Osteocyte (in vitro differentiated cells): ENCODE measurements around the gene CASZ1. TPM values are rescaled to one million over a fixed set of nuclear protein-coding genes. Genes with fewer than 3 reads are reported as not detected.

Experiments used
- DNase-seq: peaks from one replicate; pipeline ENCODE4 v3.0.0; 2021; ENCODE audit warnings: mixed read lengths; ENCODE audit not compliant: unreplicated experiment; ENCODE audit errors: extremely low spot score
- H3K27ac Mint-ChIP-seq: one replicate; pipeline ENCODE4 v1.8.0; 2021; ENCODE audit warnings: mild to moderate bottlenecking, mixed read lengths; ENCODE audit not compliant: unreplicated experiment
- H3K27me3 Mint-ChIP-seq: one replicate; pipeline ENCODE4 v1.8.0; 2021; ENCODE audit warnings: mixed read lengths; ENCODE audit not compliant: unreplicated experiment
- H3K36me3 Mint-ChIP-seq: one replicate; pipeline ENCODE4 v1.8.0; 2021; ENCODE audit warnings: mixed read lengths; ENCODE audit not compliant: unreplicated experiment
- H3K4me1 Mint-ChIP-seq: one replicate; pipeline ENCODE4 v1.8.0; 2021; ENCODE audit warnings: mixed read lengths; ENCODE audit not compliant: unreplicated experiment
- H3K4me3 Mint-ChIP-seq: one replicate; pipeline ENCODE4 v1.8.0; 2021; ENCODE audit warnings: mild to moderate bottlenecking, moderate library complexity, mixed read lengths; ENCODE audit not compliant: unreplicated experiment
- H3K9me3 Mint-ChIP-seq: one replicate; pipeline ENCODE4 v1.8.0; 2021; ENCODE audit warnings: mixed read lengths; ENCODE audit not compliant: unreplicated experiment
- total RNA-seq: library from RNA; stranded (reverse); gene quantifications from 2 replicates; pipeline ENCODE4 v1.2.1, GENCODE V29; 2021
- TF ChIP-seq, protein P1 (sequence below): fragments of 200-600 bp; sonication (generic); IDR thresholded peaks from 2 replicates; pipeline ENCODE4 v1.5.0; 2021; ENCODE audit warnings: antibody characterized with exemption, mild to moderate bottlenecking, moderate library complexity

Gene CASZ1
- total RNA-seq, 1 donor from 2014 or later, result 1.2 TPM

DNA sequence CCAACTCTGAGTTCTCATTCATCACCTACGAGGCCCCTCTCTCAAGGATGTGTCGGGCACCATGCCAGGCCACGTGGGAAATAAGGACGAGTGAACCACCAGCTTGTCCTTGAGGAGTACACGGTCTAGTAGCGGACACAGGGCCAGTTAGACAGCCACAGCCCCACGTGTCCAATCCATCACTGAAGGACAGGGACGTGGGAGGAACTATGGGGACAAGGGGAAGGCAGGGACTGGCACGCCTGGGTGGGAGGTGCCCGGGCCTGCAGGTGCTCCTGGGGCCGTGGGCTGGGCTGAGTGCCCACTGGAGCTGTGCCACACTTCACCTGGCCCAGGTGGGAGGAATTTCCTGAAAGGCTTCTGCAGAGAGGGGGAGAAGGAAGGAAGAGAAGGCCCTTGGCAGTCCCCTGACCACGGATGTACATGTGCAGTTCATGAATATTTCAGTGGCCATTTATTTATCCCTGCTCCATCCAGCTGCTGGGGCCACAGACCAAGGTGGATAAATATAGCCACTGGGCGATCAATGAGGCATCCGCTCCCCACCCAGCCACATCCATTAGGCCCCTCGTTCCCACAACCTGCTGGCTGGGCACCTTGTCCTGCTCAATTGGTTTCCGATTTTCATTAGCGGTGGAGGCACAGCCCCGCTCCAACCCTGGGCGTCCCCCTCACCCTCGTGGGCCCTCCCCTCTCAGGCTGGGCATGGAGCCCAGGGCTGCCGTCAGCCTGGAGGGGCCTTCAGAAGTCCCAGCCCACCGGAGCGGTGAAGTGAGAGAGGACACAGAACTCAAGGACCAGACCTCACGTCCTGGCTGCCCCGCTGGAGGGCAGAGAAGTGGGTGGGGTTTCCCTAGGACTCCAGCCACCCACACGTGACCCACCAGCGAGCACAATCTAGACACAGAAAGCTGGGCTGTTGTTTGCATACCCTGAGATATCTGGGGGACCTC, 59.5 kb downstream of the CASZ1 start:
- DNase-seq, result no peak
- Mint-ChIP-seq H3K27ac (no peak overlapping the region), H3K4me3 (no peak overlapping the region), H3K4me1 (no peaks in the 10 kb centered on the region), H3K9me3 (no peaks in the 10 kb centered on the region), H3K36me3 (no peaks in the 10 kb centered on the region), H3K27me3 (peaks cover 15% of the 10 kb centered on the region)
- TF ChIP-seq, protein P1, sequence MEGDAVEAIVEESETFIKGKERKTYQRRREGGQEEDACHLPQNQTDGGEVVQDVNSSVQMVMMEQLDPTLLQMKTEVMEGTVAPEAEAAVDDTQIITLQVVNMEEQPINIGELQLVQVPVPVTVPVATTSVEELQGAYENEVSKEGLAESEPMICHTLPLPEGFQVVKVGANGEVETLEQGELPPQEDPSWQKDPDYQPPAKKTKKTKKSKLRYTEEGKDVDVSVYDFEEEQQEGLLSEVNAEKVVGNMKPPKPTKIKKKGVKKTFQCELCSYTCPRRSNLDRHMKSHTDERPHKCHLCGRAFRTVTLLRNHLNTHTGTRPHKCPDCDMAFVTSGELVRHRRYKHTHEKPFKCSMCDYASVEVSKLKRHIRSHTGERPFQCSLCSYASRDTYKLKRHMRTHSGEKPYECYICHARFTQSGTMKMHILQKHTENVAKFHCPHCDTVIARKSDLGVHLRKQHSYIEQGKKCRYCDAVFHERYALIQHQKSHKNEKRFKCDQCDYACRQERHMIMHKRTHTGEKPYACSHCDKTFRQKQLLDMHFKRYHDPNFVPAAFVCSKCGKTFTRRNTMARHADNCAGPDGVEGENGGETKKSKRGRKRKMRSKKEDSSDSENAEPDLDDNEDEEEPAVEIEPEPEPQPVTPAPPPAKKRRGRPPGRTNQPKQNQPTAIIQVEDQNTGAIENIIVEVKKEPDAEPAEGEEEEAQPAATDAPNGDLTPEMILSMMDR, result no peak

DNA sequence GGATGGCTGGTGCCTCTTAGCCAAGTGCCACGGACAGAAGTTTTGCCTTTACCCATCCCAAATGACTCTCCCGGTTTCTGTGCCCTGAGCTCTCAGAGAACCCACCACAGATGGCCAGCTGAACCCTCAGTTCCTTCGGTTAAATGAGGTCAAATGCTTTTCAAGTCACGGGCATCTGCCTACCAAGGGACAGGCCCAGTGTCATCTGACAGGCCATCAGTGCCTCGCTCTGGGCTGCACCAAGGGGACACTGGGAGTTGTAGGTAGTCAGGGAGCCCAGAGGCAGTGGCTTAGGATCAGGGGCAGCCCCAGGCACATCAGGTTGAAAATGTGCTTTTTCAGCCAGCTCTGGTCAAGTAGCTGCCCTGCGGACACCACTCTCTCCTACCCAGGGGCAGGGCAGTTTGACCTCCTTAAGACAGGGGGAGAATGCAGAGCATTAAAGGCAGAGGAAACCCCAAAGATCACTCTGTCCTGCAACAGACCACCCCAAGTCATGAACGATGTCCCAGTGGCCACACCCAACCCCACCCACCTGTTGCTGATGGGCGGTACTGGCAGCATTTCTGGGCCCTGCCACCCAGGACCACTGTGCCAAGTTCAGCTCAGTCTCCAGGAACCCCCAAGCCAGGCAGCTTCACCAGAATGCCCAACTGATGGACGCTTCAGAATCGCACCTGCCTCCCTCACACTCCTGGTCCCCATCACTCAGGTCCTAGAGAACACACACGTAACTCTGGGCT, 60.7 kb downstream of the CASZ1 start:
- H3K9me3 Mint-ChIP-seq, result no peaks in the 10 kb centered on the region
- no peak overlapping the region for H3K27ac Mint-ChIP-seq
- no peaks in the 10 kb centered on the region for H3K4me1 Mint-ChIP-seq
- DNase-seq, result no peak
- H3K27me3 Mint-ChIP-seq, result peaks cover 12% of the 10 kb centered on the region
- TF ChIP-seq, protein P1, result no peak
- H3K4me3 Mint-ChIP-seq, result no peak overlapping the region
- no peaks in the 10 kb centered on the region for H3K36me3 Mint-ChIP-seq

DNA sequence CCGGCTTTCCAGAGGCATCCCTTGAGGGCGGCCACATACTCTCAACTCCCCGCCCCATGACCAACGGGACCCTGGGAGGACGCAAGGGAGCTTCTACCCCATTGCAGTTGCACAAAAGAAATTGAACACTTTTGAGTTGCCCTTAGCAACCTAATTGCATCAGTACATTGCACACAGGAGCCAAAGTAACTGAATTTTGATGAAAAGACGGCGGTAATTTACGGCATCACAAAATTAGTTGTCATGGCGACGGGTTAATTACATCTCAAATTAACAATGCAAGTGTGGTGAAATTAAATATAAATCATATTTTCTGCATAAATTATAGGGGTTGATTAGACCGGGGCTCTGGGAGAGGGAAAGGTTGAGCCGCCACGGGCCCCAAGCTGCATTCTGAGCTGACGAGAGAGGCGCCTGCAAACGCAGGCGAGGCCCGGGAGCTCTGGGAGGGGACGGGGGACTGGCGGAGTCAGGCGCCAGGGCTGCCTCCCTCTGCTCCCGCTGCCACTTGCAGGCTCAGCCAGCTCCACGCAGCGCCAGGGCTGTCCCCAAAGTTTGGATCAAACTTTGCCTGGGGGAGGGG, 61.4 kb downstream of the CASZ1 start:
- Mint-ChIP-seq H3K27me3 (peaks cover 12% of the 10 kb centered on the region), H3K36me3 (no peaks in the 10 kb centered on the region), H3K4me3 (no peak overlapping the region), H3K4me1 (no peaks in the 10 kb centered on the region), H3K27ac (no peak overlapping the region), H3K9me3 (no peaks in the 10 kb centered on the region)
- TF ChIP-seq, protein P1, result no peak
- no peak for DNase-seq

DNA sequence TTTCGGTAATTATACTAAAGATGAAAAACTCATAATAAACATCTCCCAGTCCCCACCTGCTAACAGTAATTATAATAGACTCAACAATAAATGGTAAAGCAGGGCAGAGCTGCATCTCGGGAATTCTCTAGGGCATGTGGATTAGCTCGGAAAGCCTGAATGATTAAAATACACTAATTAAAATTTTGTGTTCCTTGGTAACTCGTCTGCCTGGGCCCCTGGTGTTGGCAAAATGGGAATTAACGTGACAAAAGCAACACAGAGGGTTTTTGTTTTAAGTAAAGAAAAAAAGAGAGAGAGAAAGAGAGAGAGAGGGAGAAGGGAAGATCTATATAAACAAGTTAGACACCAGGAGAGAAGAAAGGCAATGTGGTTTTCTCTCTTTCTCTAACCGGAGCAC, 62.1 kb downstream of the CASZ1 start:
- DNase-seq, result no peak
- TF ChIP-seq, protein P1, result no peak
- no peaks in the 10 kb centered on the region for H3K36me3 Mint-ChIP-seq
- H3K4me3 Mint-ChIP-seq, result no peak overlapping the region
- no peaks in the 10 kb centered on the region for H3K9me3 Mint-ChIP-seq
- no peaks in the 10 kb centered on the region for H3K4me1 Mint-ChIP-seq
- H3K27ac Mint-ChIP-seq, result no peak overlapping the region
- peaks cover 12% of the 10 kb centered on the region for H3K27me3 Mint-ChIP-seq
